CD4-positive, alpha-beta T cell treated with Interferon alpha-2 for 1 hour (primary cell): ENCODE data around the gene FABP6.

ENCODE experiments used
- DNase-seq, 2 donors: peaks; one replicate each; pipeline ENCODE4 v3.0.0-alpha.2; 2020 to 2022

FABP6 gene

GRCh38 chr5:160263326-160263855 lies 34.1 kb downstream of the FABP6 start:
- no peak for DNase-seq

DNA sequence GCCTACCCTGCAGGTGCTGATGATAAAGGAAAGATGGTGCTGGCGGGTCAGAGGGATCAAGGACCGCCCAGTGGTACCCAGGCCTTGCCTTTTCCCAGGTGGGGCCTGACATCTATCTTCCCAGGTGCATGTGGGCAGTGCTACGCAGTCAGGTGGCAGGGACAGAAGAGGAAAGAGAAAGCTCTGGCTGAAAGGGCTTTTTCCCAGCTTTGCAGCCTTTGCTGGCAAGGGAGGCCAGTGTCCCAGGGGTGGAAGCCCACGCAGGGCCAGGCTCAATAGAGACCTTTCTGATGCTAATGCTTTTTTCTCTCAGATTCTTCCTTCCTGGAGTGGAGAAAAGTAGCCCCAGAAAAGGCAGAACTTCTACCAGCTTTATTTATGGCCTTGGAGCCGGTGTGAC lies 36.7 kb downstream of the FABP6 start:
- DNase-seq: no peak

DNA sequence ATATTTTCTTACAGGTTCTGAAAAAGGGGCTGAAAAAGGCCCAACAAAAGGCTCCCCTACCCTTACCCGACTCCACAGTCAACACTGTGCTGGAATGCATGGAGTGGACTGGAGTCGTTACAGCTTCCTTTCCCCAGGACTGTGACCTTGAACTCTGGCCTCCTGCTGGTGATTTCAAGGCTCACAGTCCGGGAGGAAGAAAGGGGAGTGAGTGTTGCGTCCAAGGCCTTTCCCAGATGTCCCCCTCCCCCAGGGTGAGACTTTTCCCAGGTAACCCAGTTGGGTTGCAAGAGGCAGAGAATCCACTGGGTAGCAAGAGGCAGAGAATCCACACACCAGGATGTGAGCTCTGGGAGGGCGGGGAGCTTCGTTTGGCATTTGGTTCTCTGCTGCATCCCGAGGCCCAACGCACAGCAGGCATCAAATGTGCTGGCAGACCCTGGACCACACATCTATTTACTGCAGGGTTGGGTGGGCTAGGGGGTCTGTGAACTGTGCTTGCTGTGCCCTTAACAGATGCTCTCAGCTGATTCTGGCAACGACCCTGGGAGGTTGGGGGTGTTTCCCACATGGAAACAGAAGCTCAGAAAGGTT lies 37.5 kb downstream of the FABP6 start:
- DNase-seq: no peak

- DNase-seq: no peak
Observed at GRCh38 chr5:160268121-160268520, 38.8 kb downstream of the FABP6 start.

- peak; percentile 35 to 79 for DNase-seq
Observed at GRCh38 chr5:160269017-160269416, 39.7 kb downstream of the FABP6 start.

- DNase-seq: no peak
Observed at GRCh38 chr5:160270704-160271103, 41.4 kb downstream of the FABP6 start.

GRCh38 chr5:160271396-160271795 lies 42.1 kb downstream of the FABP6 start:
- no peak for DNase-seq

DNA sequence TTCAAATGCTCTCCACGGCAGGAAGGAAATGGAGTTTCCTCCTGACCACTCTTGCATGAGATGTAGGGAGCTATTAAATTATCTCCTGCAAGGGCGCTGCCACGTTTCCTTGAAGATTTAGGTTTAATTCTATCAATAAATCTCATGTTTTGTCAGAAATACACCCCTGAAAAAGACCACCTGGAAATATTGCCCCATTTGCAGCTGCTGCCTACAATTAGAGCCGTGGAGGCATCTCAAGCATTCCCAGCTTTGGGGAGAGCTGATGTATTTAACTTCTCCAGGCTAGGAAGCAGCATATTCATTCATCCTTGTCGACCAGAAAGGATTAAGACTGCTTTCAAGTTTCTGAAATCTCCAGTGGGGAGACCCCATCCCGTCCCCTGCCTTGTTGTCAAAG lies 42.5 kb downstream of the FABP6 start:
- DNase-seq: no peak

GRCh38 chr5:160272264-160272663 lies 43.0 kb downstream of the FABP6 start:
- no peak for DNase-seq

GRCh38 chr5:160272889-160273288 lies 43.6 kb downstream of the FABP6 start:
- DNase-seq: no peak

GRCh38 chr5:160274483-160274931 lies 45.2 kb downstream of the FABP6 start:
- DNase-seq: no peak

DNA sequence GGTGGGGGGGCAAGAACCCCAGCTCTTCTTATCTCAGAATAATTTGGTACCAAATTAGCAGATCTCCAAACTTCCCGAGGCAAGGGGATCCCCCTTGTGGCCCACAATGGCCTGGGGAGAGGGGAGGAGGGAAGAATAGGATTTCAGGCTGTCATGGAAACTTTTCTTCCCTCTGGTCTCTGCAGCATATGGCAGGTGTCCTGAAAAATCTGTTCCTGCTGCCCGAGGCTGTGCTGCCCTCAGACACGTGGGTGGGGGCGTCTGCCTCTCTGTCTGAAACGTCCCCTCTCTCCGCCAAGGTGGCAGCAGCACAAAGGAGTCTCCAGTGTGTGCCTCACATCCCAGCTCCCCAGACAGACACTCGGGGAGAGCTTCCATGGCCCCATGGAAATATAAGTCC lies 49.0 kb downstream of the FABP6 start:
- no peak for DNase-seq

- DNase-seq: no peak
Observed at GRCh38 chr5:160280384-160281095, 51.2 kb downstream of the FABP6 start.

DNA sequence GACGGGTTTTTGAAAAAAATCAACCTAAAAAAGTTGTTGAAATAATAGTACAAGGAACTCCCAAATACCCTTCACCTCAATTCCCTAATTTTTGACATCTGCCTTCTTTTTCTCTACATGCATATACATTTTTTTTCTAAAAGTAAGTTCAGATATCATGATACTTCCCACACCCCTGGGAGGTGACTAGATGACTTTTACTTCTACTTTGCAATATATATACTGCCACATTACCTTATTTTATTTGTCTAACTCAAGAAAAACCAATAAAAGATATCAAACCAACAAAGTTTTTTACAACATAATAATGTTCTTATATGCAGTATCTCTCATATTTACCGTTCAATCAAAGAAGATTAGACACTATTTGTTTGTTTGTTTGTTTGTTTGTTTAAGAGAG lies 52.0 kb downstream of the FABP6 start:
- no peak for DNase-seq

DNA sequence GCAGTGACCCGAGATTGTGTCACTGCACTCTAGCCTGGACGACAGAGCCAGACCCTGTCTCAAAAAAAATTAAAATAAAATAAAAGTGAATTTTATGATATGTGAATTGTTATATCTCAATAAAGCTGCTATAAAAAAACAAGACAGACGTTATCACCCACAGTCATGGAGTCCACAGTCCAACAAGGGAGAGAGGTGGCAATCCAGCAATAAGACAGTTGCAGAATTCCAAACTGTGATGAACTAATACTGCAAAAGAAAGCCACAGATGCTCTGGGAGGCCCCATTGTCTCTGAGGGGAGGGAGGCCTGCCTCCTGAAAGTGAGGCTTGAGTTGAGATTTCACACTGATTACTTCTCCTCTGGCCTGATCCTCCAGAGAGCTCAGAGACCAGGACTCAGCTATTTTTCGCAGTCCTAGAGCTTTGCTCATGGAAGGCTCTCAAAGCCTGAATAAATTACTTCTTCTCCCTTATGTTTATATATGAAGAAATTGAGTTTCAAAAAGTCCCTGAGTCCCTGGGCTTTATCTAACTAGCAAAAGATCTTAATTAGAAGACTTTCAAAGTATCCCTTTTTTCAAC lies 55.1 kb downstream of the FABP6 start:
- no peak for DNase-seq

GRCh38 chr5:160285316-160285715 lies 56.0 kb downstream of the FABP6 start:
- DNase-seq: no peak

- no peak for DNase-seq
Observed at GRCh38 chr5:160286947-160287346, 57.6 kb downstream of the FABP6 start.

DNA sequence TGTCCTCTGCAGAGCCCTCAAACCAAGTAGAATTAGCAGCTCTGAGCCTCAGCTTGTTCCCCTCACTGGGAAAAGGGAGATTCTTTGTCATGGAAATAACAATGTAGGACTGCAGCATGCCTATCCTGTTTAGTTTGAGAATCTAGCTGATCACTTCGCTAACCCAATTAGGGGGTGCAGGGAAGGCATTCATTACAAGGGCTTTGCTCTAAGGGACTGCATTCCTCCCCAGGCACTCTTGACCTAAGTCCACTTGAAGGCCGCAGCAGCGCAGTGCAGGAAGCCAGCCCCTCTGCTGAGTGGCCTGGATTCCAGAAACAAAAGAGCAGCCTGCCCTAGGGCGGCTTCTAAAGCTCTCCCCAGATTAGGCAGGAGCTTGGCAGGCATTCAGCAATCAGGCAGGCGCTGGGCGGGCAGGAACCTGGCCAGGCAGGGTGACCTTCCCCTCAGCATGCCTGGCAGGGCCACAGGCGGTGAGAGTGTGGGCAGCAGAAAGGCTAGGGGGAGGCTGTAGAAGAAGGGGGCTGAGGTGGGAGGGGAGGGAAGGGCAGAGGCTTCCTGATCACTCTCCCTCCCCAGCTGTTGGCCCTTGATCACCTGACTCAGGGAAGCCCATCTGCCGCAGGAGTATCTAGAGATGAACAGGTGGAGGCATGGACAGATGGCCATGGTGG lies 58.2 kb downstream of the FABP6 start:
- no peak for DNase-seq
